HG03457 (cell line): Measurements from ENCODE around the gene DDOST.
"Not testable (repeated sequence)": the region's sequence is repeated elsewhere in the genome, so short reads cannot be mapped to it uniquely, and the experiment has no call there.

Source experiments
- ATAC-seq: cut with Tn5 transposase; IDR thresholded peaks from one replicate; pipeline ENCODE4 v1.9.1; 2021; ENCODE audit warnings: moderate number of reproducible peaks; ENCODE audit not compliant: unreplicated experiment

DDOST gene

GRCh38 chr1:20693623-20694022 is 32.5 kb upstream of the DDOST start:
- ATAC-seq: no peak

GRCh38 chr1:20691872-20692271 is 30.7 kb upstream of the DDOST start:
- ATAC-seq: no peak

GRCh38 chr1:20689645-20690056 is 28.5 kb upstream of the DDOST start:
- no peak for ATAC-seq

GRCh38 chr1:20686883-20687725 is 25.9 kb upstream of the DDOST start:
- no peak for ATAC-seq

- ATAC-seq: no peak
Measured at GRCh38 chr1:20685741-20686140, 24.6 kb upstream of the DDOST start.

- ATAC-seq: no peak
Measured at GRCh38 chr1:20685099-20685662, 24.0 kb upstream of the DDOST start.

GRCh38 chr1:20684651-20685050 is 23.5 kb upstream of the DDOST start:
- ATAC-seq: no peak

- no peak for ATAC-seq
Measured at GRCh38 chr1:20684050-20684620, 23.0 kb upstream of the DDOST start.

GRCh38 chr1:20683614-20684013 is 22.4 kb upstream of the DDOST start:
- ATAC-seq: no peak

GRCh38 chr1:20682571-20683236 is 21.5 kb upstream of the DDOST start:
- no peak for ATAC-seq

- no peak for ATAC-seq
Measured at GRCh38 chr1:20681999-20682398, 20.8 kb upstream of the DDOST start.

GRCh38 chr1:20680269-20680668 is 19.1 kb upstream of the DDOST start:
- no peak for ATAC-seq

- ATAC-seq: no peak
Measured at GRCh38 chr1:20678599-20678998, 17.4 kb upstream of the DDOST start.

GRCh38 chr1:20673626-20674025 is 12.5 kb upstream of the DDOST start:
- ATAC-seq: not testable (repeated sequence)

- ATAC-seq: no peak
Measured at GRCh38 chr1:20672265-20672632, 11.1 kb upstream of the DDOST start.

GRCh38 chr1:20670936-20671335 is 9.8 kb upstream of the DDOST start:
- no peak for ATAC-seq

- no peak for ATAC-seq
Measured at GRCh38 chr1:20668581-20668980, 7.4 kb upstream of the DDOST start.

- no peak for ATAC-seq
Measured at GRCh38 chr1:20666804-20667203, 5.6 kb upstream of the DDOST start.

- no peak for ATAC-seq
Measured at GRCh38 chr1:20666146-20666545, 5.0 kb upstream of the DDOST start.

- ATAC-seq: no peak
Measured at GRCh38 chr1:20665726-20666125, 4.6 kb upstream of the DDOST start.

- no peak for ATAC-seq
Measured at GRCh38 chr1:20663969-20664715, 3.0 kb upstream of the DDOST start.
